OCI-LY7 (cell line): Measurements from ENCODE around the gene RPRD1B.

Experiments used
- EZH2phosphoT487 ChIP-seq: fragments of 200-600 bp; sonication (generic); IDR thresholded peaks from 2 replicates; pipeline ENCODE4 v1.6.1; 2018; ENCODE audit warnings: low read depth, borderline replicate concordance, mild to moderate bottlenecking, mixed run types, antibody characterized with exemption, low read length, moderate library complexity, mixed read lengths
- TF ChIP-seq, protein P1 (sequence below): fragments of 200-600 bp; sonication (generic); conservative IDR thresholded peaks from 2 replicates; pipeline ENCODE4 v1.5.1; 2014; ENCODE audit warnings: mild to moderate bottlenecking, antibody characterized with exemption, low read length, moderate library complexity, mixed read lengths

DNA sequence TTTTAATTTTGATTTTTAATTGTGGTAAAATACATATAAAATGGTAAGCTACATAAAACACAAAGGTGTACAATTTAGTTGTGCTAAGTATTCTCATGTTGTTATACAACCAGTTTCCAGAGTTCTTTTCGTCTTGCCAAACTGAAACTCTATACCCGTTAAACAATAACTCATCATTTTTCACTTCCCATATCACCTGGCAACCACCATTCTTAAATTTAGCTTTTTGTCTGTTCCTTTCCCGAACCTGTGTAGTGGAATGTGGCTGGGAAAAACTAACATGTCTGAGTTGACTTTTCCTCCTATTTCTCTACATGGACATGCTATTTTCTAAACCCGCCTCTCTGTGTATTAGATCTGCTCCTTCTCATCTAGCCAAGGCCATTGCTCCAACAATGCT, 27.6 kb downstream of the RPRD1B start:
- TF ChIP-seq, protein P1, sequence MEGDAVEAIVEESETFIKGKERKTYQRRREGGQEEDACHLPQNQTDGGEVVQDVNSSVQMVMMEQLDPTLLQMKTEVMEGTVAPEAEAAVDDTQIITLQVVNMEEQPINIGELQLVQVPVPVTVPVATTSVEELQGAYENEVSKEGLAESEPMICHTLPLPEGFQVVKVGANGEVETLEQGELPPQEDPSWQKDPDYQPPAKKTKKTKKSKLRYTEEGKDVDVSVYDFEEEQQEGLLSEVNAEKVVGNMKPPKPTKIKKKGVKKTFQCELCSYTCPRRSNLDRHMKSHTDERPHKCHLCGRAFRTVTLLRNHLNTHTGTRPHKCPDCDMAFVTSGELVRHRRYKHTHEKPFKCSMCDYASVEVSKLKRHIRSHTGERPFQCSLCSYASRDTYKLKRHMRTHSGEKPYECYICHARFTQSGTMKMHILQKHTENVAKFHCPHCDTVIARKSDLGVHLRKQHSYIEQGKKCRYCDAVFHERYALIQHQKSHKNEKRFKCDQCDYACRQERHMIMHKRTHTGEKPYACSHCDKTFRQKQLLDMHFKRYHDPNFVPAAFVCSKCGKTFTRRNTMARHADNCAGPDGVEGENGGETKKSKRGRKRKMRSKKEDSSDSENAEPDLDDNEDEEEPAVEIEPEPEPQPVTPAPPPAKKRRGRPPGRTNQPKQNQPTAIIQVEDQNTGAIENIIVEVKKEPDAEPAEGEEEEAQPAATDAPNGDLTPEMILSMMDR, result no peak
- no peak for TF ChIP-seq EZH2phosphoT487
